ENCODE results near the gene RNU4-1.

The RNU4-1 gene

DNA sequence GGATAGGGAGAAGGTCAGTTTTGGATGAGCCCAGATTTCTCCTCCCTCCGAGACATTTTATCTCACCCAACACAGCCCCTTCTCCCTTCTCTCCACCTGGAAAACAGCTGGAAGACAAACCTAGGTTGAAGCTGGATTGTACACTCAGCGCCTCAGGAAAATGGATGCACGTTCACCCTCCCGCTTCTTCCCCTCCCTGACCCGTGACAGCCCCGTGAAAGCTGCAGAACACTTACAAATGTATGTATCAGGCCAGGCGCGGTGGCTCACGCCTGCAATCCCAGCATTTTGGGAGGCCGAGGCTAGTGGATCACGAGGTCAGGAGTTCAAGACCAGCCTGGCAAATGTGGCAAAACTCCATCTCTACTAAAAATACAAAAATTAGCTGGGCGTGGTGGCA, 5.5 kb downstream of the RNU4-1 start:
- DNase-seq: no peak

DNA sequence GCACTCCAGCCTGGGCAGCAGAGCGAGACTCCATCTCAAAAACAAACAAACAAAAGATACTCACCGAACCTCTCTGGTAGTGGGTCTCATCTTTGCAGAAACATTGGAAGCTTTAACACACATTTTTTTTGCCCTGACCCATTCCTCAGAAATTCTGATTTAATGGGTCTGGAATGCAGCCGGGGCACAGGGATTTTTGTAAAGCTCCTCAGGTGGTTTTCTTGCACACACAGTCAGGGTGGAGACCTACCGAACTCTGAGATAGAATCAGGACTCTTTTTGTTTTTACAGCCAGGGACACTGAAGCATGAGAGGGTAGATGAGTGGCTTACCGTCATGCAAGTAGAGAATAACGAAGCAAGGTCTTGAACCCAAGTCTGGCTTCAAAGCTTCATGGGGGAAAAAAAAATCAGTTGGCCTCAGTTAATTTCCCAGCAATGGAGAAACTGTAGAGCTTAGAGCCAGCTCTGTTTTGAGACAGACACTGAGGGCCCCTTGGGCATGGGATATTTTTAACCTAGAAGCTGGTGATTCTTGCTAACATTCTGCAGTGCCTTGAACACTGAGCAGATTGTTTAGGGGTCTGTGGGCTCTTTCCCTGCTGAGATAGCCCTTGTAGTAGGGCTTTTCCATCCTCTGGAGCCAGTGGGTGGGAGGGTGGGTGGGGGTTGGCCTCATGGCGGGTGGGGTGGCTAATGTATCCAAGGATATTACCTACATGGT, 6.1 kb downstream of the RNU4-1 start:
- no peak for DNase-seq

- no peak for DNase-seq
These were observed 8.7 kb downstream of the RNU4-1 start for GRCh38 chr12:120284381-120284780.

DNA sequence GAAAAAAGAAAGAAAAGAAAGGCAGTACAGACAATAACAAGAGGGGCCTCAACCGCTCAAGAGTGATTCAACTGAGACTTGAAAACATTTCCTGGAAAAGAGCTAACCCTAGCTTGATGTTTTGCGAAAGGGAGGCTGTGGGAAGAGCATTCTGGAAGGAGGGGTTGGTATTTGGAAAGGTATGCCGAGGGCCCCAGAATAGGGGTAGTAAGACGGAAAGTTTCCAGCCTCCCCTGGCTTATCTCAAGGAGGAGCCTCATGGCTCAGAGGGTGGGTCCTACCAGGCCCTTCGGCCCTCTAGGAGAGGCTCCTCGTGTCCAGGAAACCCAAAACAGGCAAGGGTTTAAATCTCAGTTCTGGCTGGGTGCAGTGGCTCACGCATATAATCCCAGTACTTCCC, 9.7 kb downstream of the RNU4-1 start:
- DNase-seq: no peak

DNA sequence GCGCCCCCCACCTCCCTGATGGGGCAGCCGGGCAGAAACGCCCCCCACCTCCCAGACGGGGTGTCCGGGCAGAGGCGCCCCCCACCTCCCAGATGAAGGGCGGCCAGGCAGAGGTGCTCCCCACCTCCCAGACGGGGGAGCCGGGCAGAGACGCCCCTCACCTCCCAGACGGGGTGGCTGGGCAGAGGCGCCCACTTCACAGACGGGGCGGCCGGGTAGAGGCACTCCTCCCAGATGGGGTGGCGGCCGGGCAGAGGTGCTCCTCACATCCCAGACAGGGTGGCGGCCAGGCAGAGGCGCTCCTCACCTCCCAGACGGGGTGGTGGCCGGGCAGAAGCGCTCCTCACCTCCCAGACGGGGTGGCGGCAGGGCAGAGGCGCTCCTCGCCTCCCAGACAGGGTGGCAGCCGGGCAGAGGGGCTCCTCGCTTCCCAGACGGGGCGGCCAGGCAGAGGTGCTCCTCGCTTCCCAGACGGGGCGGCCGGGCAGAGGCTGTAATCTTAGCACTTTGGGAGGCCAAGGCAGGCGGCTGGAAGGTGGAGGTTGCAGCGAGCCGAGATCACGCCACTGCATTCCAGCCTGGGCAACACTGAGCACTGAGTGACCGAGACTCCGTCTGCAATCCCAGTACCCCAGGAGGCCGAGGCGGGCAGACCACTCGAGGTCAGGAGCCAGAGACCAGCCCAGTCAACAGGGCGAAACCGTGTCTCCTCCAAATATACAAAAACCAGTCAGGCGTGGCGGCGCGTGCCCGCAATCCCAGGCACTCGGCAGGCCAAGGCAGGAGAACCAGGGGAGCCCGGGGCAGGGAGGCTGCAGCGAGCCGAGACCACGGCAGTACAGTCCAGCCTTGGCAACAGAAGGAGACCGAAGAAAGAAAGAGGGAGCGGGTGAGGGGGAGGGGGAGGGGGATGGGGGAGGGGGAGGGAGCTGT, 14.6 kb downstream of the RNU4-1 start:
- DNase-seq: no peak

GRCh38 chr12:120276734-120277133, 16.3 kb downstream of the RNU4-1 start:
- no peak for DNase-seq

DNA sequence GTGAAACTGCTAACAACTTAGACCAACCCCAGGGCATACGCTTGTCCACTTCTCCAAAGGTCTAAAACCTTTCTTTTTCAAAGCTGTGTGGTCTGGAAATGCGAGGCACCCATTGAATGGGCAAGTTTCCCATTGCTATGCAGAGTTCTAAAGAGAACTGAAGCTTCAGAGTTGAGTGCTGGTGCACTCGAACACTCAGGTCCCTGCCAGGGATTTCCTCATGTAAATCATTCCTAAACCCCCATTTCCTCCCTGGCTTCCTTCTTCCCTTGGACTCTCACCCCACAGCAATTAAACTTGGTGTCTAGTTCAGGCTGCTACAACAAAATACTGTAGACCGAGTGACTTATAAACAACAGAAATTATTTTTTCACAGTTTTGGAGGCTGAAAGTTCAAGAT, 25.3 kb downstream of the RNU4-1 start:
- no peak for DNase-seq

- DNase-seq: no peak
These were observed 26.7 kb downstream of the RNU4-1 start for GRCh38 chr12:120266180-120266870.

- DNase-seq: peak; percentile 27
These were observed 27.4 kb downstream of the RNU4-1 start, which contains the start of gene PXN for GRCh38 chr12:120265473-120266179. TSS of gene PXN (minus strand) at chr12:120265730. CDS start at chr12:120265629, 101 bp downstream.

DNA sequence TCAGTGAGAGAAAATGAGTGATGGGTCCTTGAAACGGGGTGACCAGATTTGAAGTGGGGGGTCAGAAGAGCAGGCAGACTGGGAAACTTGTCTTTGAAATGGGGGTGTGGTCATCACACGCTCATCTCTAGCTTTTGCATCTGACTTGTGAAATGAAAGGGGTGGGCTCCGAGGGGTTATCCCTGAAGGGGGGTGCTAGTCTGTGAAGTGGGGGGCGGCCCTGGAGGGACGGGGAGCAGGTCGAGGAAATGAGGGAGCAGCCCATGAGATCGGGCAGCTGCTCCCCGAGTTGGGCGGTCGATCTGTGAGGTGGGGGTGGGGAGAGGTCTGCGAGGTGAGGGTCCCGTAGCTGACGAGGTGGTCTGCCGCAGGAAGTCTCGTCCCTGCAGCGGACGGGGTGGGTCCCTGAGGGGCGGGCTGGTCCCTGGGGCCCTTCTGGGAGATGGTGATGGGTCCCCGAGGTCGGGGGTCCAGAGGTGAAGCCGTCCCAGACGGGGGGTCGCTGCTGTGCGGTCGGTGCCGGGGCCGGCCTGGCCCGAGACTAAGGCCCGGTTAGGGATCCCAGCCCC, 28.0 kb downstream of the RNU4-1 start:
- DNase-seq: no peak

DNA sequence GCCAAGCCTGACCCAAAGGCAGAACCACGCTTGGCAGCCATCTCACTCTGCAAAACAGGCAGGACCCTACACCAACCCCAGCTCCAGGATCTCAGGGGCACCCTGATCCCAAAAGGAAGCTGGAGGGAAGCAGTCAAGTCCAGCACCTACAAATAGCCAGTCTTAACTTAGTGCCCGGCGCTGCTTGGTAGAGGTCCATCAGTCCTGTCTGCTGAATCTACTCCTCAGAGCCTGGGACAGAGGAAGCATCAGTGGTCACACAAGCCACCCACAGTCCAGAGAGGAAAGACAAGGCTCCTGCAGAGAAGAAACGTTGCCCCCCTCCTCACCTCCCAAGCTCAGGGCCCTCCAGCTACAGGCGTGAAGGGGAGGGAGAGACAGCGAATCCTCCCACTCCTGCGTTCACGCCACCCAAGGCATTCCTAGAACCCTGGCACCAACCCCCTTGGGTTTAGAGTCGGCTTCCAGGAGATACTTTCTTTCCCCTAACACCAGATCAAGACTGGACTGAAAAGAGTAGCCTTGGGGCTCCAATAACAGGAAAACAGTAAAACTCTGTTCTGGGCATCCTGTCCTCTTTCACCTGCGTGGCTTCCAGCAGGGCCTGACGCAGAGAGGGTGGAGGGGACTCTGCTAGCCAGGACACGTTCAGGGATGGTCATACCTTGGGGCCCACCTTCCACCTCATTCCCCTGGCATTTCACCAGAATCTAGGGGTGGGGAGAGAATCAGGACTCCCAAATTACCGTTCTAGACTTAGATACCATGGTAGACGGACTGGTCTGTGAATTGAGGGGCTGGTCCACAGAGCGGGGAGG, 28.7 kb downstream of the RNU4-1 start:
- DNase-seq: no peak

DNA sequence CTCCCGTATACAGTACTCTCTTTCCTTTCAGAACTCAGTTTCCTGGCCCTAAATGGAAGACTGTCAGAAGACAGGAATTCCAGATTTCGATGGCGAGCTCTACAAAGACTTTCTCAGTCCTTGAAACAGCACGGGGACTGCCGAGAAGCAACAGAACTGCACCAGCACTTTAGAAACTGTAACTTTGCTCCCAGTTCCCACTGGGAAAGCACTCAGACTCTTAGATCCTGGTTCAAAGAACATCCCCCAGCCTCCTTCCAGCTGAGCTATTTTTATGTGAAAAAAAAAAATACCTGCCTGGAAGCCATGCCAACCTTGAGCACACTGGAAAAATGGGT, 29.3 kb downstream of the RNU4-1 start:
- no peak for DNase-seq

DNA sequence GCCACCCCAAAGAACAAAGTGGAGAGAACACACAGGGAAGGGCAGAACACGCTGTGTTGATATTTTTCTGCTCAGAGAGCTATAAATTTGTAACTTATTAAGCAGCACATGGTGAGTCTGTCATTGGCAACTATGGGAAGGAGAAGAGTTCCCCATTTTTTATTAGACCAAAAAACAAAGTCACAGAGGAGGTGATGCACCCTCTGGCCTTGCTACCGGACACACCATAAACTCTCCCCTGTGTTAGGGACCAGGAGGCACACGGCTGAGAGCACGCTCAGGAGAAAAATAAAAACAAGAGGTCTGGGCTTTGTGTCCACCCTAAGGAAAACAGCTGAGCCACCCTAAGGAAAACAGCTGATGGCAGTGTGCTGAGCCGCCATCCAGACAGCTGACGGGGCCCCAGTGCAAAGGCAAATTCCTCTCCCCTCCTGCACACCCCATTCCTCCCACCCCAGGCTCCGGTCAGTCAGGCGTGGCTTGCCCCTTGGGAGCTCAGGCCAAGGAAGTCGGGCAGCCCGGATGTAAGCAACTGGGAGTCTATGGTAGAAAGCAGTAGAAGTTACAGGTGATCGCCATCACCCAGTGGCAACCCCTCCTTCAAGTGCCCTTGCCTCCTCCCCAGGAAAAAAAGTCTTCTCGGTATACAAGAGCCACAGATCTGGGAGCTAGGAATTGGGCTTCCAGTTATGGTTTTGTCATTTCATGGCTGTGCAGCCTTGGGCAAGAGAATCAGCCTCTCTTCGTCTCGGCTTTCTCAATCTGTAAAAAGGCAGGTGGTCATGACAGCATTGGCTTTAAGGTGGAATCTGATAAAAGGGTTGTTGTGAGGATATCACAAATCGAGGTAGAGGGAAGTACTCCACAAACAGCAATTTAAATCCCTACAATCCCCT, 29.9 kb downstream of the RNU4-1 start:
- DNase-seq: no peak

DNA sequence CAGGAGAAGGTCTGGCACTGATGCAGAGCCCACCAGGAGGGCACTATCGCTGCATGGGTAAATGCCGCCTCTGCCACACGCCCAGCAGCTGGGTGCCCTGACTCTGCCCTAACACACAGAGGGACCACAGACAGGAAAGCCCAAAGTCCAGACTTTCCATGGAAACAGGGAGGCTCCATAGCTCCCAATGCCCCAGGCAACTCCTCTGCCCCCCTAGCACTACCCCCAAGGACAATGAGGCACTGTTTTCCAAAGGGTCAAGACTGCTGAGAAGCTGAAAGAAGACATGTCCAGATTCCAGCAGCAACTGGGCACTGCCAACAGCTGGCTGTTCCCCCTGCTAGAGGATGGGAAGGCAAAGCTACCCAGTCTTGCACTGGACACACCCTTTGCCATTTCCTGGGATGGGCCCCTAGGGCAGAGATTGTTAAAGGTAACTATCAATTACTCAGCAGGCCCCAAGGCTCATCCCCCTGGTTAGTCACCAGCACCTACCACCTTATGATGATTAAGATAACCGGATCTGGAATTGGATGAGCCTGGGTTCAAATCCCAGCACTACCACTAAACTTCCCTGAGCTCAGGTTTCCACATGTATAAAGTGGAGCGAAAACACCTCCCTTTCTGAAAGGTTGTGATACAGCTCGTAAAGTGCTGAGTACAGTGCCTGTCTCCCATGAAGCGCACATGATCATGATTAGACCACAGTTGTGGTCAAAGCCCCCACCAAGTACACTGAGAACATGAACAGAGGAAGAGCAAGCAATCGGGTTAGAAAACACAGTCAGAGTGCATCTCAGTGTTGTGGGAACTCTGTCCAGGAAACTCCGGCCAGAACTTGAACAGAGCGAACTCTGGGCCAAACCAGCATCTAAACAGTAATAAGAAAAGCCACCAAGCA, 30.8 kb downstream of the RNU4-1 start:
- no peak for DNase-seq

DNA sequence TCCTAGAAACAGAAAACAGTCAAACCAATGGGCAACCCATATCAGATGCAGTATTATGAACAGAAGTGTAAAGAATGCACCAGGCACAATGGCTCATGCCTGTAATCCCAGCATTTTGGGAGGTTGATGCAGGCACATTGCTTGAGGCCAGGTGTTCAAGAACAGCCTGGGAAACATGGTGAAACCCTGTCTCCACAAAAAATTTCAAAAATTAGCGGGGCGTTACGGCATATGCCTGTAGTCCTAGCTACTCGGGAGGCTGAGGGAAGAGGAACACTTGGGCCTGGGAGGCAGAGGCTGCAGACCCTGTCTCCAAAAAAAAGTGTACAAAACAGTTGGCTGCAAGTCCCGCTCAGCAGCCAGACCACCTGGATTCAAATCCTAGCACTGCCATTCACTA, 32.4 kb downstream of the RNU4-1 start:
- DNase-seq: no peak

DNA sequence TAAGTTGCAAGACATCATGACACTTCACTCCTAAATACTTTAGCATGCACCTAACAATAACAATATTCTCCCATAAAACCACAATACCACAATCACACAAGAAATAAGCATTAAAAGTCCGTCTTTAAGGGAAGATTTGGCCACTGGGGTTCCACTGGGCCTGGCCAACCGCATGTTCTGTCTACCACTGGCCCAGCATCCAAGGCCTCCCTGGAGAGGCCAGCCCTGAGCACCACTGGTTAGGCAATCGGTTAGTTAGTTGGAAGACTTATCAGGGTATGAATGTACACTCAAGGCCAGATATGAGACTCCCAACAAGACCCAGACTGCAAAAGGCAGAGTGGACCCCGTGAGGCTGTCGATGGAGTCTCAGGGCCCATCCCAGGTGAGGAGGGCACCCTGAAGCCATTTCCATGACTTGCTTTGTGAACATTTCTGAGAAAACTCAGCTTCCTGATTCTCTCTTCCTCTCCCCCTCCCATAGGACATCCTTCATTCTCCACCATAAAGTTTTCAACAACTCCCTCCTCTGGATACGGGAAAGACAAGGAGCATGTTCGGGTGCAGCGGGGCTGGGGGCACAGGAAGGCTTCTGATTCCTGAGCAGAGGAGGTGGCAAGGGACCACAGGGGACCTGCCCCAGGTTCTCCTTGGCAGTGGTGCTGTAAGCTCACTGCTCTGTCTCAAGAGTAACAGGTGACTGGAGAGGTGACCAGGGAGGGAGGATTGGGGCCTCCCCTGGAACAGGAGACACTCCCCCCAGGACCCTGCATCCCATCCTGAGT, 33.4 kb downstream of the RNU4-1 start:
- DNase-seq: no peak

- DNase-seq: no peak
These were observed 34.6 kb downstream of the RNU4-1 start for GRCh38 chr12:120258323-120258896.
